ENCODE results near the gene GABRB2.
"Not testable (repeated sequence)": the region's sequence is repeated elsewhere in the genome, so short reads cannot be mapped to it uniquely, and the experiment has no call there.

GABRB2 gene

DNA sequence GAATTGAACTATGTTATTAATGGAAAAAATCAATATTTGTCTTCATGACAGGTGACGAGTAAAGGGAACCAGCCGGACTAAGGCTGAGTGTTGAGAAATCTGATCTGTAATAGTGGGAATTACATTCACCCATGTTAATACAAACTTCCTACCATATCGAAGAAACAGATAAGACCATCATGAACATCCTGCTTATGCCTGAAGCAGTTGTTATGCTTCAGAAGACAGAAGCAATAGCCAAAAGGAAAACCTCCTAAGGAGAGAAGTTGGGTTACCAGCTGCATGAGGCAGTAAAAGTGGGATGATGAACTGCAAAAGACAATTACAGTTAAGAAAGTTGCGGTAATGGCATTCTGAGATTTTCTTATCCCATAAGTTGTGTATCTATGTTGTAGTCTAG, 281.5 kb downstream of the GABRB2 start:
- no peak overlapping the region for H3K4me3 ChIP-seq (ENCODE audit: low read depth, low read length)
- DNase-seq (ENCODE audit: low read depth): no peak

GRCh38 chr5:161263191-161263590, 283.3 kb downstream of the GABRB2 start:
- DNase-seq (ENCODE audit: low read depth): no peak
- no peak overlapping the region for H3K4me3 ChIP-seq (ENCODE audit: low read depth, low read length)

DNA sequence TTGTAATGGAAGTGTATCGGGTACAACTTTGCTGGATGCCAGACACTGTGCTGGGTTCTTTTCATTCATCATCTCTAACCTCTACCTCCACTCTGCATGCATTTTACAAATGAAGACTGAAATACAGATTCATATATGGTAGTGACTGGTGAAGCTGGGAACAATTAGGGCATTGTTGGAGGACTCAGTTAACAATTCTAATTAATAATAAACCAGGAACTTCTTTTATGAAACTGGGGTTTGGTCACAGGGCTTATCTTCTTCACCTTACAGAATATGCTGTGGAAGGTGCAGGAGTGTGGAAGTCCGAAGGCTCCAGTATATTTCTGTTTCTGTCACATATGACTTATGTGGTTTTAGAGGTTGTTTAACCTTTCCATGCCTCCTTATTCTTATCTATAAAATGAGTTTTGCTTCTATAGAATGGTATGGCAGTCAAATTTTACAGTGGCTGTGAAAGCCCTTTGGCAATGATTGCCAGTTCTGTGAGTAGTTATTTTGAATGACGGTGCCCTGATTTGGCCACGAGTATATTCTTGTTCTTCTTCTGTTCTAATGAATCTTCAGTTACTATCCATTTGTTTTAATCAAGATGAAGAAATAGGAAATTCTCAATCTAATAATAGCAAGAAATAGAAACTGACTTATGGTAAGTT, 284.7 kb downstream of the GABRB2 start:
- no peak overlapping the region for H3K4me3 ChIP-seq (ENCODE audit: low read depth, low read length)
- DNase-seq (ENCODE audit: low read depth): no peak

DNA sequence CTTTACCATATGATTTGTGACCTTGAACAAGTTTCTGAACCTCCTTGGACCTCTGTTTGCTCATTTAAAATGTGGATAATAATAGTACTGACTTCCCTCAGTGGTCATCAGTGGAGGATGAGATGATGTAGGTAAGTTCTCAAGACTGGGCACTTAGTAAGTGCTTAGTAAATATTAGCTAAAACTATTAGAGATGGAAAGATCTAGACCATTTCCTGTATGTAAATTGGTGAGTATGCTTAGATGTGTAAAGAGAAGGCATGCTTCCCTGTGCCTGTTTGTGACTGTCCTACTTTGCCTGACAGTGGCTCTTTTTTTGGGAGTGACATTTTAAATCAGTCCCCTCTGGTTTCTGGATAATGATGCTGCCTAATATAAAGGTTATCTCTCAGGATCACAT, 288.1 kb downstream of the GABRB2 start:
- H3K4me3 ChIP-seq (ENCODE audit: low read depth, low read length): no peak overlapping the region
- DNase-seq (ENCODE audit: low read depth): no peak

DNA sequence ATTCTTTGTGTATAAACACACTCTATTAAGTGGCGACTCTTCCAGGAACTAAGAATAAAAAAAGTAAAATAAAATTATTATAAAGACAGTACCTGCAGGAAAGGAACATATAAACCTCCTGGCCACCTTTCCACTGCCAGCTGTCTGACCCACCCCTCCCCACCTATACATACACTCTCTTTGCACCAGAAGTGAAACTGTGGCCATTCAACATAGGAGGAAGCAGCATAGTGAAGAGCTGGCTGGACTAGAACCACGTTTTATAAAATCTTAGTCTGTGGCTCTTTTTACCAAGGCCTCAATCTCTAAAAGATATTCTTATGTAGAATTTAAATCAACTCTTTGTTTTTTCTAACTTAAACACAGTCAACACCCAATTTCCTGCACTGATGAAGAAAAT, 289.6 kb downstream of the GABRB2 start:
- H3K4me3 ChIP-seq (ENCODE audit: low read depth, low read length): no peak overlapping the region

DNA sequence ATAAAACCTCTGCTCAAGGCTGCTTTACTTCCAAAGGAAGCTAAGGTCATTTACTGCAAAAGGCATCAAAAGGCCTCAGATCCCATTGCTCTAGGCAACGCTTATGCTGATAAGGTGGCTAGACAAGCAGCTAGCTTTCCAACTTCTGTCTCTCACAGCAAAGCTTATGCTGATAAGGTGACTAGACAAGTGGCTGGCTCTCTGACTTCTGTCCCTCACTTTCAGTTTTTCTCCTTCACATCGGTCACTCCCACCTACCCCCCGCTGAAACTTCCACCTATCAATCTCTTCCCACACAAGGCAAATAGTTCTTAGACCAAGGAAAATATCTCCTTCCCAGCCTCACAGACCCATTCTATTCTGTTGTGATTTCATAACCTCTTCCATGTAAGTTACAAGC, 293.6 kb downstream of the GABRB2 start:
- DNase-seq (ENCODE audit: low read depth): not testable (repeated sequence)

More for the DNA sequence above, 289.6 kb downstream of the GABRB2 start:
- no peak for DNase-seq (ENCODE audit: low read depth)

DNA sequence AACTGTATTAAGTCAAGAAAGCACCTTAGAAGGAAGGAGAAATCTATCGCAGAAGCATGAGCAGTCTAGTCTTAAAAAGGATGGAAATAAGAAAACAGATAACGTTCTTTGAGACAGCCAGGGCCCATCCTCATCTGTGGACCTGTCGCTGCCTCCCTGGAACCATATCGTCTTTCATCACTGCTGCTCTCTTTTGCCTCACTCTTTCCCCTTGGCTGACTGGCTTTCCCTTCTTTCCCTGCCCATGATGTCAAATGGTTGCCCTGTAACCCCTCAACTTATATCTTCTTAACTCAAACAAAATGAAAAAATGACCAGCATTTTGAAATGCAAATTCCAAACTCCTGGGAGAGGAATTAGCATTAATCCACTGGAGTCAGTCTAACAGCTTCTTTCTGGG, 299.8 kb downstream of the GABRB2 start:
- no peak overlapping the region for H3K4me3 ChIP-seq (ENCODE audit: low read depth, low read length)
- DNase-seq (ENCODE audit: low read depth): no peak

More for the DNA sequence above, 293.6 kb downstream of the GABRB2 start:
- H3K4me3 ChIP-seq (ENCODE audit: low read depth, low read length): not testable (repeated sequence)

- not testable (repeated sequence) for H3K4me3 ChIP-seq (ENCODE audit: low read depth, low read length); DNase-seq (ENCODE audit: low read depth)
These were observed 300.7 kb downstream of the GABRB2 start for GRCh38 chr5:161245846-161246245.
